PFSK-1 (cell line): ENCODE results near the gene B4GALNT1.

Experiments used
- FOXP2 ChIP-seq: optimal IDR thresholded peaks from 2 replicates; pipeline ENCODE3; 2011; ENCODE audit warnings: borderline replicate concordance, control low read depth, inconsistent platforms; ENCODE audit not compliant: insufficient read depth; ENCODE audit errors: extremely low read length, extremely low read depth
- POLR2AphosphoS5 ChIP-seq: IDR thresholded peaks from 2 replicates; pipeline ENCODE4 v1.6.1; 2012; ENCODE audit warnings: low read depth, mild to moderate bottlenecking, control low read depth, low read length, moderate library complexity
- REST ChIP-seq, 2 experiments: IDR thresholded peaks; 2 replicates each; pipeline versions ENCODE4 v1.6.1 to v1.8.0; 2011 to 2012; ENCODE audit warnings: low read depth in 2 of 2, low read length in 2 of 2, control low read depth in 1 of 2, inconsistent platforms in 1 of 2, mild to moderate bottlenecking in 1 of 2, moderate library complexity in 1 of 2; ENCODE audit not compliant: insufficient read depth in 1 of 2
- SIN3A ChIP-seq: IDR thresholded peaks from 2 replicates; pipeline ENCODE4 v1.6.1; 2012; ENCODE audit warnings: mild to moderate bottlenecking, low read length, moderate library complexity, borderline replicate concordance; ENCODE audit not compliant: insufficient read depth
- TAF1 ChIP-seq: IDR thresholded peaks from 2 replicates; pipeline ENCODE4 v1.6.1; 2012; ENCODE audit warnings: low read length, control low read depth, borderline replicate concordance; ENCODE audit not compliant: insufficient read depth

Gene B4GALNT1

DNA sequence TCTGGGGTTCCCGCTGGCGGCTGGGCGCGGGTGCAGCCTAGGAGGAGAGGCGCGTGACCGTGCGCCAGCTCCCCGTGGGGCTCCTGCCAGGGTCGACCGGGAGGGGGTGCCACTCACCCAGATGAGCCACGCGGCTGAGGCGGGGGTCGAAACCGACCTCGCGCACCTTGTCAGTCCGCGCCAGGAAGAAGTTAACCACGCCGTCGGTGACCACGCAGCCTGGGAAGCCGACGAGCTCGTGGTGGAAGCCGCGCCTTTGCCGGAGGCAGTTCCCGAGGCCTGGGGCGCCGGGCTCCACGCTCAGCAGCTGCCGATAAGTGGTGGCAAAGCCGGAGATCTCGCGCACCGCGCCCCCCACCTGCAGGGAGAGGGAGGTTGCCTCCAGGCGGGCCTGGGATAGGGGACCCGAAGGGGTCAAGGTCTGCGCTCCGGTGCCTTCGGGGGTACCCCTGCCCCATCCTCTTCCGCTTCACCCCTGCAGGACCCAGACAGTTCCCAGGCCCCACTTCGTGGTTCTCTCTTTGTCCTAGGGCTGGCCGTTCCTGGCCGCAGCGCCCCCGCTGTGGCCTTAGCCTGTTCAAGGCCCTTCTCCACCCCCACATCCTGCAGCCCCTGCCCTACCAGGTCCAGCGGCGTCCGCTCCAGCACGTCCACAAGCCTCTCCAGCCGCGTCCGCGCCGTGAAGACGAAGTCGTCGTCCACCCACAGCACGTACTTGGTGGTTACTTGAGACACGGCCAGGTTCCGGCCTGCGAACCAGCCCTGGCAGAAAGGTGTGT lies 5.3 kb downstream of the B4GALNT1 start:
- TF ChIP-seq FOXP2 (no peak), SIN3A (no peak), REST (IDR thresholded peaks at IDR 0.05; ENCODE audit: insufficient read depth in 1 of 2, low read depth in 2 of 2, low read length in 2 of 2) (no peak), TAF1 (no peak), POLR2AphosphoS5 (no peak)

DNA sequence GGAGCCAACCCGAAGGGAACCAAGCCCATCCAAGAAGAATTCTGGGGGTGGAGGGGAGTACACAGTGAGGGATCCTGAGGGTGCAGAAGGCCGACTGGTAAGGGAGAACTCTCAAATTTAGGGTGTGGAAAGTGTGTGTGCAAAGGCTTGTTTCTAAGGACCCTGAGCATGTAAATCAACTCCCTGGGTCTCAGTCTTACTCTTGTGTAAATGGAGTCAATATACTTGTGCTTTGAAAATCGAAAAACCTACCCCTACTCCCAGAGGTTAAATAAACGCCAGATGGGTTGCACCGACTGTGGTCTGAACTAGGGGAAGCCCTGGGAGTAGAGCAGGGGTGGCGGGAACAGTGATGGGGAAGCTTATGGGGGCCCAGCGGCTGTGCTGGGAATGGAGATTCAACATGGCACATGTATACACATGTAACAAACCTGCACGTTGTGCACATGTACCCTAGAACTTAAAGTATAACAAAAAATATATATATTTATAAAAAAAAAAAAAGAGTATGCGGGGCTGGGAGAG lies 6.0 kb downstream of the B4GALNT1 start:
- TF ChIP-seq TAF1 (no peak), SIN3A (no peak), REST (IDR thresholded peaks at IDR 0.05; ENCODE audit: insufficient read depth in 1 of 2, low read depth in 2 of 2, low read length in 2 of 2) (no peak), FOXP2 (no peak), POLR2AphosphoS5 (no peak)

GRCh38 chr12:57626111-57626920 lies 6.7 kb downstream of the B4GALNT1 start:
- no peak for TF ChIP-seq TAF1
- no peak for TF ChIP-seq SIN3A

GRCh38 chr12:57625261-57626032 lies 7.6 kb downstream of the B4GALNT1 start:
- TF ChIP-seq POLR2AphosphoS5: 0 out of 2 replicates have a peak, but pooled peaks have one; percentile 13
- TF ChIP-seq SIN3A: no peak

GRCh38 chr12:57624441-57625220 lies 8.4 kb downstream of the B4GALNT1 start:
- TF ChIP-seq TAF1: no peak
- no peak for TF ChIP-seq REST (IDR thresholded peaks at IDR 0.05; ENCODE audit: insufficient read depth in 1 of 2, low read depth in 2 of 2, low read length in 2 of 2)
- TF ChIP-seq SIN3A: no peak
